Tibial nerve (tissue), 4 donors: ENCODE data around the gene LTB4R. TPM values are rescaled to one million over a fixed set of nuclear protein-coding genes. Genes with fewer than 3 reads are reported as not detected.

Experiments used
- DNase-seq, 2 donors: peaks; one replicate each; pipeline ENCODE4 v3.0.0-alpha.2; 2019; ENCODE audit warnings: low spot score in 2 of 2
- H3K27ac ChIP-seq, 4 donors: fragments of 200-600 bp; sonication (generic) in 3 of 4; one replicate each; pipeline ENCODE4 v1.5.1; 2017 to 2019; ENCODE audit warnings: mild to moderate bottlenecking in 1 of 4
- H3K27me3 ChIP-seq, 2 donors: fragments of 200-600 bp; sonication (generic) in 1 of 2; one replicate each; pipeline versions ENCODE4 v1.5.1 to v1.6.0; 2017 to 2019
- H3K36me3 ChIP-seq, 3 donors: fragments of 200-600 bp; sonication (generic); one replicate each; pipeline ENCODE4 v1.5.1; 2018 to 2019
- H3K4me1 ChIP-seq, 4 donors: fragments of 200-600 bp; sonication (generic) in 3 of 4; one replicate each; pipeline ENCODE4 v1.5.1; 2017 to 2019
- H3K4me3 ChIP-seq, 4 donors: fragments of 200-600 bp; sonication (generic) in 3 of 4; one replicate each; pipeline ENCODE4 v1.5.1; 2017 to 2019; ENCODE audit warnings: mild to moderate bottlenecking in 1 of 4, moderate library complexity in 1 of 4
- H3K9me3 ChIP-seq, 4 donors: fragments of 200-600 bp; sonication (generic) in 3 of 4; one replicate each; pipeline ENCODE4 v1.5.1; 2017 to 2019
- CTCF ChIP-seq, 5 experiments: fragments of 200-600 bp in 3 of 5; fragments of 450-650 bp in 2 of 5; sonication (generic) in 3 of 5; IDR thresholded peaks; one replicate each; pipeline ENCODE4 v1.5.1; 2016 to 2019; ENCODE audit warnings: antibody characterized with exemption in 5 of 5, mild to moderate bottlenecking in 3 of 5, moderate library complexity in 2 of 5
- EP300 ChIP-seq, 2 donors: sonication (generic); formaldehyde crosslinking; IDR thresholded peaks; one replicate each; pipeline ENCODE4 v1.6.1; 2017; ENCODE audit warnings: antibody characterized with exemption in 2 of 2, mild to moderate bottlenecking in 1 of 2
- POLR2A ChIP-seq, 2 donors: fragments of 450-650 bp; IDR thresholded peaks; one replicate each; pipeline ENCODE4 v1.6.1; 2017; ENCODE audit warnings: antibody characterized with exemption in 2 of 2, mild to moderate bottlenecking in 2 of 2, moderate library complexity in 2 of 2
- WGBS, 2 donors: methylation state at CpG; one replicate each; pipeline ENCODE4 v1.1.5; 2018; 5-methylcytosine and 5-hydroxymethylcytosine counted together
- total RNA-seq, 4 donors: library from RNA; depleted of rRNA; stranded (reverse); fragments of >200 nt; gene quantifications; one replicate each; pipeline ENCODE4 v1.1.0, GENCODE V29; 2016

The LTB4R gene
- total RNA-seq, 4 donors from 2014 or later: 8.4 to 14.4 (median 11.8) TPM

- no peaks in the 10 kb centered on the region for H3K9me3 ChIP-seq
- H3K36me3 ChIP-seq: no peaks in the 10 kb centered on the region
- no peak for DNase-seq
- H3K27ac ChIP-seq: no peak overlapping the region
- H3K4me3 ChIP-seq: no peak overlapping the region
- no peak for TF ChIP-seq CTCF (IDR thresholded peaks at IDR 0.05)
- TF ChIP-seq EP300 (IDR thresholded peaks at IDR 0.05): no peak
- TF ChIP-seq POLR2A (IDR thresholded peaks at IDR 0.05): no peak
- WGBS, 2 donors: 88 to 93% methylated on average over 8 of the region's 8 CpGs
- peaks cover 0 to 45% (median 24%) of the 10 kb centered on the region in 4 donors for H3K4me1 ChIP-seq
- H3K27me3 ChIP-seq: peaks cover 0 to 78% of the 10 kb centered on the region in 2 donors
These were observed 26.5 kb downstream of the LTB4R start for GRCh38 chr14:24337824-24338175.

GRCh38 chr14:24338843-24339242 lies 27.5 kb downstream of the LTB4R start:
- H3K4me3 ChIP-seq: peak overlapping the region in 2 of 4 donors; percentile 48 to 51
- H3K36me3 ChIP-seq: no peaks in the 10 kb centered on the region
- H3K27me3 ChIP-seq: peaks cover 0 to 68% of the 10 kb centered on the region in 2 donors
- TF ChIP-seq POLR2A (IDR thresholded peaks at IDR 0.05) (no peak), CTCF (IDR thresholded peaks at IDR 0.05) (no peak), EP300 (IDR thresholded peaks at IDR 0.05) (no peak)
- WGBS, 2 donors: 79 to 80% methylated on average over 9 to 14 of the region's 14 CpGs
- no peaks in the 10 kb centered on the region for H3K9me3 ChIP-seq
- no peak overlapping the region for H3K27ac ChIP-seq
- peaks cover 0 to 35% (median 14%) of the 10 kb centered on the region in 4 donors for H3K4me1 ChIP-seq
- no peak for DNase-seq

GRCh38 chr14:24339284-24340151 lies 28.2 kb downstream of the LTB4R start, which contains the start of gene RIPK3:
RIPK3 (minus strand) TSS chr14:24339991; CDS start chr14:24339826, 165 bp downstream.
- peak within 1 kb of the TSS; percentile 21 to 51 (median 37) for H3K4me3 ChIP-seq
- H3K27me3 ChIP-seq: peaks cover 0 to 68% of the 10 kb centered on the region in 2 donors
- peaks cover 0 to 28% (median 8%) of the 10 kb centered on the region in 4 donors for H3K4me1 ChIP-seq
- H3K9me3 ChIP-seq: no peaks in the 10 kb centered on the region
- TF ChIP-seq EP300 (IDR thresholded peaks at IDR 0.05) (no peak), POLR2A (IDR thresholded peaks at IDR 0.05) (no peak), CTCF (IDR thresholded peaks at IDR 0.05) (no peak)
- 14 to 22% methylated on average over 32 to 45 of the region's 51 CpGs for WGBS, 2 donors
- H3K27ac ChIP-seq: peak within 1 kb of the TSS in 2 of 4 donors; percentile 53 to 62
- DNase-seq: no peak
- no peaks in the 10 kb centered on the region for H3K36me3 ChIP-seq

GRCh38 chr14:24340606-24341005 lies 29.3 kb downstream of the LTB4R start:
- no peak for DNase-seq
- peaks cover 0 to 19% (median 3%) of the 10 kb centered on the region in 4 donors for H3K4me1 ChIP-seq
- H3K27me3 ChIP-seq: peaks cover 0 to 62% of the 10 kb centered on the region in 2 donors
- H3K4me3 ChIP-seq: no peak overlapping the region
- 100% methylated on average over 1 of the region's 1 CpG; no CpG with 5 or more reads in 1 of the 2 donors for WGBS, 2 donors
- no peaks in the 10 kb centered on the region for H3K36me3 ChIP-seq
- TF ChIP-seq CTCF (IDR thresholded peaks at IDR 0.05) (no peak), POLR2A (IDR thresholded peaks at IDR 0.05) (no peak), EP300 (IDR thresholded peaks at IDR 0.05) (no peak)
- H3K27ac ChIP-seq: no peak overlapping the region
- no peaks in the 10 kb centered on the region for H3K9me3 ChIP-seq

GRCh38 chr14:24342889-24343288 lies 31.6 kb downstream of the LTB4R start:
- TF ChIP-seq CTCF (IDR thresholded peaks at IDR 0.05) (no peak), EP300 (IDR thresholded peaks at IDR 0.05) (no peak), POLR2A (IDR thresholded peaks at IDR 0.05) (no peak)
- H3K27me3 ChIP-seq: peaks cover 0 to 43% of the 10 kb centered on the region in 2 donors

More at GRCh38 chr14:24342889-24343288, 31.6 kb downstream of the LTB4R start:
- H3K4me3 ChIP-seq: no peak overlapping the region
- DNase-seq: no peak
- H3K27ac ChIP-seq: no peak overlapping the region
- peaks cover 0 to 17% (median 3%) of the 10 kb centered on the region in 4 donors for H3K4me1 ChIP-seq
- H3K36me3 ChIP-seq: no peaks in the 10 kb centered on the region
- WGBS, 2 donors: 81 to 91% methylated on average over 4 of the region's 4 CpGs
- no peaks in the 10 kb centered on the region for H3K9me3 ChIP-seq
